SK-N-SH treated with all-trans-retinoic acid at 6 μM for 48 hours (cell line): ENCODE data around the gene CDH4.

ENCODE experiments used
- ATAC-seq: fragments of 200-7000 bp; cut with Tn5 transposase; 3 replicates; pipeline ENCODE4 v1.9.1; 2020; ENCODE audit warnings: mild to moderate bottlenecking, moderate library complexity
- ARNTL ChIP-seq: fragments of 450-650 bp; formaldehyde crosslinking; IDR thresholded peaks from 2 replicates; pipeline ENCODE4 v1.5.0; 2020; ENCODE audit warnings: low read depth, mild to moderate bottlenecking, moderate library complexity, borderline replicate concordance
- BACH2 ChIP-seq: fragments of 250-450 bp; sonication (Bioruptor Pico); IDR thresholded peaks from 2 replicates; pipeline ENCODE4 v1.9.0; 2021; ENCODE audit warnings: mild to moderate bottlenecking, borderline replicate concordance
- CSDC2 ChIP-seq: fragments of 250-450 bp; sonication (Bioruptor Pico); IDR thresholded peaks from 2 replicates; pipeline ENCODE4 v1.5.0; 2020; ENCODE audit warnings: mild to moderate bottlenecking, moderate library complexity
- ESRRG ChIP-seq: fragments of 250-450 bp; sonication (Bioruptor Pico); IDR thresholded peaks from 2 replicates; pipeline ENCODE4 v1.6.1; 2021; ENCODE audit warnings: mild to moderate bottlenecking
- GLIS3 ChIP-seq: fragments of 250-450 bp; sonication (Bioruptor Pico); IDR thresholded peaks from 2 replicates; pipeline ENCODE4 v1.5.0; 2020; ENCODE audit warnings: mild to moderate bottlenecking, moderate library complexity
- ISL1 ChIP-seq: fragments of 250-450 bp; sonication (Bioruptor Pico); IDR thresholded peaks from 2 replicates; pipeline ENCODE4 v2.1.2; 2022; ENCODE audit warnings: mild to moderate bottlenecking, moderate library complexity
- PATZ1 ChIP-seq: fragments of 250-450 bp; sonication (Bioruptor Pico); IDR thresholded peaks from 2 replicates; pipeline ENCODE4 v1.8.0; 2020; ENCODE audit warnings: mild to moderate bottlenecking, moderate library complexity, borderline replicate concordance
- RARB ChIP-seq: fragments of 250-450 bp; sonication (Bioruptor Pico); IDR thresholded peaks from 2 replicates; pipeline ENCODE4 v1.8.0; 2021; ENCODE audit warnings: mild to moderate bottlenecking, moderate library complexity
- SNAI2 ChIP-seq: fragments of 250-450 bp; sonication (Bioruptor Pico); IDR thresholded peaks from 2 replicates; pipeline ENCODE4 v1.5.0; 2020; ENCODE audit warnings: mild to moderate bottlenecking, moderate library complexity
- TCF4 ChIP-seq: fragments of 250-450 bp; sonication (Bioruptor Pico); IDR thresholded peaks from 2 replicates; pipeline ENCODE4 v1.8.0; 2021; ENCODE audit warnings: mild to moderate bottlenecking, moderate library complexity, borderline replicate concordance
- TSHZ2 ChIP-seq: fragments of 250-450 bp; sonication (Bioruptor Pico); IDR thresholded peaks from 2 replicates; pipeline ENCODE4 v1.5.0; 2020; ENCODE audit warnings: mild to moderate bottlenecking, moderate library complexity
- ZFP3 ChIP-seq: fragments of 250-450 bp; sonication (Bioruptor Pico); IDR thresholded peaks from 2 replicates; pipeline ENCODE4 v1.5.0; 2020; ENCODE audit warnings: mild to moderate bottlenecking, moderate library complexity
- ZFP30 ChIP-seq: fragments of 450-650 bp; formaldehyde crosslinking; IDR thresholded peaks from 2 replicates; pipeline ENCODE4 v1.5.0; 2022; ENCODE audit warnings: mild to moderate bottlenecking, moderate library complexity
- ZNF565 ChIP-seq: fragments of 450-650 bp; formaldehyde crosslinking; conservative IDR thresholded peaks from 2 replicates; pipeline ENCODE4 v1.5.0; 2020; ENCODE audit warnings: low read depth, mild to moderate bottlenecking, moderate library complexity
- ZNF70 ChIP-seq: fragments of 450-650 bp; formaldehyde crosslinking; IDR thresholded peaks from 2 replicates; pipeline ENCODE4 v1.5.0; 2020; ENCODE audit warnings: mild to moderate bottlenecking, moderate library complexity
- ZNF8 ChIP-seq: fragments of 450-650 bp; formaldehyde crosslinking; IDR thresholded peaks from 2 replicates; pipeline ENCODE4 v1.5.0; 2020; ENCODE audit warnings: mild to moderate bottlenecking, moderate library complexity
- TF ChIP-seq, protein P1 (sequence below): fragments of 250-450 bp; sonication (Bioruptor Pico); IDR thresholded peaks from 2 replicates; pipeline ENCODE4 v1.8.0; 2021; ENCODE audit warnings: low read depth, mild to moderate bottlenecking, moderate library complexity, borderline replicate concordance
- TF ChIP-seq, protein P2 (sequence below): fragments of 250-450 bp; sonication (Bioruptor Pico); IDR thresholded peaks from 2 replicates; pipeline ENCODE4 v1.5.1; 2020; ENCODE audit warnings: low read depth, mild to moderate bottlenecking, moderate library complexity
- TF ChIP-seq, protein P3 (sequence below): fragments of 250-450 bp; sonication (Bioruptor Pico); IDR thresholded peaks from 2 replicates; pipeline ENCODE4 v1.5.1; 2021; ENCODE audit warnings: mild to moderate bottlenecking, moderate library complexity

CDH4 gene

GRCh38 chr20:61475729-61476128, 223.7 kb downstream of the CDH4 start:
- TF ChIP-seq BACH2 (CRISPR knock-in tag) = no peak
- TF ChIP-seq GLIS3 (CRISPR knock-in tag) = no peak
- TF ChIP-seq SNAI2 (CRISPR knock-in tag) = no peak
- TF ChIP-seq, all 23 proteins: peak for 0

GRCh38 chr20:61476956-61477355, 224.9 kb downstream of the CDH4 start:
- no peak for ATAC-seq
- no peak for TF ChIP-seq ZNF565 (CRISPR knock-in tag)

More at GRCh38 chr20:61475729-61476128, 223.7 kb downstream of the CDH4 start:
- no peak for ATAC-seq

GRCh38 chr20:61477451-61477861, 225.4 kb downstream of the CDH4 start:
- TF ChIP-seq ZFP3 (CRISPR knock-in tag) (no peak), ZNF70 (CRISPR knock-in tag) (no peak), ARNTL (CRISPR knock-in tag) (no peak), ISL1 (no peak), TCF4 (CRISPR knock-in tag) (no peak), BACH2 (CRISPR knock-in tag) (no peak), PATZ1 (no peak), ZFP30 (CRISPR knock-in tag) (no peak), ZNF8 (CRISPR knock-in tag) (no peak), CSDC2 (CRISPR knock-in tag) (no peak)
- TF ChIP-seq, protein P1, sequence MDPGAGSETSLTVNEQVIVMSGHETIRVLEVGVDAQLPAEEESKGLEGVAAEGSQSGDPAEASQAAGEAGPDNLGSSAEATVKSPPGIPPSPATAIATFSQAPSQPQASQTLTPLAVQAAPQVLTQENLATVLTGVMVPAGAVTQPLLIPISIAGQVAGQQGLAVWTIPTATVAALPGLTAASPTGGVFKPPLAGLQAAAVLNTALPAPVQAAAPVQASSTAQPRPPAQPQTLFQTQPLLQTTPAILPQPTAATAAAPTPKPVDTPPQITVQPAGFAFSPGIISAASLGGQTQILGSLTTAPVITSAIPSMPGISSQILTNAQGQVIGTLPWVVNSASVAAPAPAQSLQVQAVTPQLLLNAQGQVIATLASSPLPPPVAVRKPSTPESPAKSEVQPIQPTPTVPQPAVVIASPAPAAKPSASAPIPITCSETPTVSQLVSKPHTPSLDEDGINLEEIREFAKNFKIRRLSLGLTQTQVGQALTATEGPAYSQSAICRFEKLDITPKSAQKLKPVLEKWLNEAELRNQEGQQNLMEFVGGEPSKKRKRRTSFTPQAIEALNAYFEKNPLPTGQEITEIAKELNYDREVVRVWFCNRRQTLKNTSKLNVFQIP (CRISPR knock-in tag) = no peak
- TF ChIP-seq, protein P2, sequence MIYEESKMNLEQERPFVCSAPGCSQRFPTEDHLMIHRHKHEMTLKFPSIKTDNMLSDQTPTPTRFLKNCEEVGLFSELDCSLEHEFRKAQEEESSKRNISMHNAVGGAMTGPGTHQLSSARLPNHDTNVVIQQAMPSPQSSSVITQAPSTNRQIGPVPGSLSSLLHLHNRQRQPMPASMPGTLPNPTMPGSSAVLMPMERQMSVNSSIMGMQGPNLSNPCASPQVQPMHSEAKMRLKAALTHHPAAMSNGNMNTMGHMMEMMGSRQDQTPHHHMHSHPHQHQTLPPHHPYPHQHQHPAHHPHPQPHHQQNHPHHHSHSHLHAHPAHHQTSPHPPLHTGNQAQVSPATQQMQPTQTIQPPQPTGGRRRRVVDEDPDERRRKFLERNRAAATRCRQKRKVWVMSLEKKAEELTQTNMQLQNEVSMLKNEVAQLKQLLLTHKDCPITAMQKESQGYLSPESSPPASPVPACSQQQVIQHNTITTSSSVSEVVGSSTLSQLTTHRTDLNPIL (CRISPR knock-in tag) = no peak
- no peak for ATAC-seq

DNA sequence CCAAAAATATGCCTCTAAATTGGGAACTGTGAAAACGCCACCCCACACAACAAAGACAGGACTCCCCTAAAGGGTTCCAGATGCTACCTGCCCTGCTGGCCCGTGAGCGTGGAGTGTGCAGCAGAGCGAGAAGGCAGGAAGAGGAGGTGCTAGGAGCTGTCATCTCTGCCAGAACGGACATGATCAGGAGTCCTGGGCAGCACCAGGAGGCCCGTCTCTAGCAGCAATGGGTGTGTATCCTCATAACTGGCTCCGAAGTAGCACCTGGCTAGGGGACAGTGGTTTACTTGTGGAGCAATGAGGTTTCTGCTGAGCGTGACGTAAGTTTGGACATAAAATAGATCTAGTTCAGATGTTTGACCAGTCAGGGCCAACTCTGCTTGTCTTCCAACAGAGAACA, 226.0 kb downstream of the CDH4 start:
- no peak for ATAC-seq
- TF ChIP-seq ISL1 (no peak), ZNF8 (CRISPR knock-in tag) (no peak), TSHZ2 (CRISPR knock-in tag) (no peak), PATZ1 (no peak), ZFP30 (CRISPR knock-in tag) (no peak), SNAI2 (CRISPR knock-in tag) (no peak), ESRRG (CRISPR knock-in tag) (no peak), RARB (CRISPR knock-in tag) (no peak)
- TF ChIP-seq, protein P3, sequence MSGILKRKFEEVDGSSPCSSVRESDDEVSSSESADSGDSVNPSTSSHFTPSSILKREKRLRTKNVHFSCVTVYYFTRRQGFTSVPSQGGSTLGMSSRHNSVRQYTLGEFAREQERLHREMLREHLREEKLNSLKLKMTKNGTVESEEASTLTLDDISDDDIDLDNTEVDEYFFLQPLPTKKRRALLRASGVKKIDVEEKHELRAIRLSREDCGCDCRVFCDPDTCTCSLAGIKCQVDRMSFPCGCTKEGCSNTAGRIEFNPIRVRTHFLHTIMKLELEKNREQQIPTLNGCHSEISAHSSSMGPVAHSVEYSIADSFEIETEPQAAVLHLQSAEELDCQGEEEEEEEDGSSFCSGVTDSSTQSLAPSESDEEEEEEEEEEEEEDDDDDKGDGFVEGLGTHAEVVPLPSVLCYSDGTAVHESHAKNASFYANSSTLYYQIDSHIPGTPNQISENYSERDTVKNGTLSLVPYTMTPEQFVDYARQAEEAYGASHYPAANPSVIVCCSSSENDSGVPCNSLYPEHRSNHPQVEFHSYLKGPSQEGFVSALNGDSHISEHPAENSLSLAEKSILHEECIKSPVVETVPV (CRISPR knock-in tag) = no peak
- TF ChIP-seq, protein P1 (CRISPR knock-in tag) = no peak
- TF ChIP-seq, all 23 proteins: peak for 0
